DMS 273 treated with DMSO at 0.1 percent for 48 hours (cell line): Measurements from ENCODE around the gene DUOXA2.
"Not testable (repeated sequence)": the region's sequence is repeated elsewhere in the genome, so short reads cannot be mapped to it uniquely, and the experiment has no call there.

Source experiments
- DNase-seq: peaks from one replicate; lab custom pipeline; 2025; lab: John Stamatoyannopoulos, UW

DUOXA2 gene

DNA sequence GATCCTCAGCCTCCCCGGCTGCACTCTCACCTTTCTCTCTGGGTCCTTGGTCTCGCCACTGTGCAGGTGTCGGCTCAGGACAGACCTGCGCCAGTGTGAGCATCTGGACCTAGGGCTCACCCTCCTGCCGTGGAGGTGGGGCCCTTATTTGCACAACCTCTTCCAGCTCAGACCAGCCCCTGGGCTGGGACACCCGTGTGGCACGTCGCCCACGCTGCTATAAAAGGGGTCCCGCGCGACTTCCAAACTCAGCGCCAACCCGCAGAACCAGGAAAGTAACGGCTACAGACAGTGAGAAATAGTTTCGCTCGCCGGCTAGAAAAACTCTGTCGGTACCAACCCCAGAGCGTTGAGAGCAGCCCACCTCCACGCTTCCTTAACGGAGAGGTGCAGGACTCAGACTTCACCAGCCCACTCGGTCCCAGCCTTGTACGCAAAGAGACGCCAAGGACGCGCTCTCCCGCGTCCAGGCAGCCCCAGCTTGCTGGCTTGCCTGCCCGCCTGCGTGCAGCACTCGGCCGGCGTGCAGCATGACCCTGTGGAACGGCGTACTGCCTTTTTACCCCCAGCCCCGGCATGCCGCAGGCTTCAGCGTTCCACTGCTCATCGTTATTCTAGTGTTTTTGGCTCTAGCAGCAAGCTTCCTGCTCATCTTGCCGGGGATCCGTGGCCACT, at the start of gene DUOXA2, which contains the start of gene DUOX2:
DUOXA2 (plus strand) TSS at position 251 of the 675 bp plus-strand sequence; CDS start at position 531, 280 bp downstream.
DUOX2 (minus strand) TSS at position 97 of the 675 bp plus-strand sequence. CDS start 761 bp downstream, outside the sequence.
- no peak for DNase-seq

DNA sequence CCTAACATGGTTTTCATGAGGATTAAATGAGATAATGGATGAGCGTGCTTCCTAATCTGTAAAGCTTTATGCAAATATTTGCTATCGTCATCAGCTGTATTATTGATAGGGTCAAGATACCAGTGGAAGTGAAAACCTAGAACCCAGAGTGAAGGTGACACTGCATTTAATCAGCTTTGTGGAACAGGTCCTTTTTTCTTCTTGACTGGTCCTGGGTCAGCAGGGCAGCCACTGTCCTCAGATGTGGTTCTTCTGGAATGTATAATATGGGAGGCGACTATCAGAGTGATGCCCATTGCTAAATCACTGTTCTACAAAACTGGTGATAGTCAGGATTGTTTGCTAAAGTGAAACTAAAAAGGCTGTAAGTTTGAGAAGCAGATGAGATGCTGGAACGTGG, 49.7 kb upstream of the DUOXA2 start:
- DNase-seq: no peak

DNA sequence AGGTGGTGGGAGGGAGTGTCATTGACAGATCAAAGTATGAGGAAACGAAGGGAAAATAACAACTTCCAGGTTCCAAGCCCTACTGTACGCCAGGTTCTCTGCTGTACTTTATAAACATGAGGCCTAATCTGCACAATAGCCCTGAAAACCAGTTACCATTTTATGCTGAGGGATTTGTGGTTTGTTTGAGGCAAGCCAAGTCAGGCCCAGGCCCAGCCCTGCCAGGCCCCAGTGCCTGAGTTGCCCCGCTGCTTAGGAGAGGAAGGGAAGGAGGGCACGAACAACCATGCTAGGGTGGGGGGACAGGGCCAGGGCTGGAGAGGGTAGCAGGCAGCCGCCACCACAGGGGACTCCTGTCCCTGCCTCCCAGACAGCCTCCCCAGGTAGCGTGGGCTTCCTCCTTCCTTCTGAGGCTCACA, 44.2 kb upstream of the DUOXA2 start:
- not testable (repeated sequence) for DNase-seq

DNA sequence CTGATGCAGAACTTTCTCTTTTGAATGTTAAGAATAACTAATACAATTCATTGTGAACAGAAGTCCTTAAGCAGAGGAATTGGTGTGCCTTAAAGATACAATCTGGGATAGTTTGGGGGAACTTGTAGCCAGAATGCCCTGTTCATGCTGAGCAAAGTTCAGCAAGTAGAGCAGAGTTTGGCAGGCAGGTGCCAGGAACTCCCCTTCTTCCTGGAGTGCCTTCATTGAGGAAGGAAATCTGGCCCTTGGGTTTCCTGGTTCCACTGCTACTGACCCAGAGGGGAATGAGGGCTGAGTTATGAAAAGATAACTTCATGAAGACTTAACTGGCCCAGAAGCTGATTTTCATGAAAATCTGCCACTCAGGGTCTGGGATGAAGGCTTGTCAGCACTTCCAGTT, 40.5 kb upstream of the DUOXA2 start:
- DNase-seq: not testable (repeated sequence)

- DNase-seq: not testable (repeated sequence)
Observed at GRCh38 chr15:45075440-45076320, 38.4 kb upstream of the DUOXA2 start.

DNA sequence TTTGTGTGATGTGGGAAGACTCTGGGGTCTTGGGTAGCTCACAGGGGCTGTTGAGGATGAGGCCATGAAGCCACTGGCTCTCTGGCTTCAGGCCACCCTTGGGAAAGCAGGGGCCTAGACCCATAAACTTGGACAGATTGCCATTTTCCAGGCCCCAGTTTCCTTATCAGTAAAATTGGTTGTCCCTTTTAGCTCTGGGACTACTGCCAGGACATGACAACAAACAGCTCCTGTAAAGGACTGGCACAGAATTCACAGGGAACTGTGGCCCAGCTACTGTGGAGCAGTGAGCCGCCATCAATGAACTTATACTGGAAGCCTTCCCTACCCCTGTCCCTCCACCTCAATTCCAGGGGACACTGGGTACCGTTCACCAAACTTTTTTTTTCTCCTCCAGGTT, 36.7 kb upstream of the DUOXA2 start:
- DNase-seq: not testable (repeated sequence)

GRCh38 chr15:45079201-45079600, 34.9 kb upstream of the DUOXA2 start:
- peak; percentile 43 for DNase-seq

DNA sequence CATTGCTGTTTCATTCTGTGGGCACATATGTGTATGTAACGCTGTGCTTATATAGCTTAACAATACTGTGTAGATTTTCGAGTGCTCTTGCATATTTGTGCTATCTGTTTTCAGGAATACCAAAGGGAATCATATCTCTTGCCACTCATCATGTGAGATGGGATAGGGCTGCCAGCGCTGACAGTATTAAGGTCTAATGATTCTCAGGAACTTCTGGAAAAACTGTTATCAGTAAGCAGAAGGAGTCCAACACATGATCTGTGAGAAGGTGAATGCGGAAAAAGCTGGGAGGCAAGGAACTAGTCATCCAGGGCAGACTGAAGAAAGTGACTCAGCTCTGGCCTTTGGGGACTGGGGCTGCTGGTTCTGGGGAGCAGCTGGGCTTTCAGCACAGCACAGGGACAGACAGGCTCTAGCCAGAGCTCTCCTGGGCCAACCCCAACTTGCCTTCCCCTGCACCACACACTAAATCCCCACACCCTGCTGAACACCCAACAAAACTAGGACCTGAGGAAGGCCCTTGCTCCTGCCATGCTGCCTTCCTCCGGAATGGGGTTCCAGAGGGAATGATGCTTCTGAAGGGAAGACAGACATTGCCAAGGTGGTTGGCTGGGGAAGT, 34.4 kb upstream of the DUOXA2 start:
- not testable (repeated sequence) for DNase-seq

DNA sequence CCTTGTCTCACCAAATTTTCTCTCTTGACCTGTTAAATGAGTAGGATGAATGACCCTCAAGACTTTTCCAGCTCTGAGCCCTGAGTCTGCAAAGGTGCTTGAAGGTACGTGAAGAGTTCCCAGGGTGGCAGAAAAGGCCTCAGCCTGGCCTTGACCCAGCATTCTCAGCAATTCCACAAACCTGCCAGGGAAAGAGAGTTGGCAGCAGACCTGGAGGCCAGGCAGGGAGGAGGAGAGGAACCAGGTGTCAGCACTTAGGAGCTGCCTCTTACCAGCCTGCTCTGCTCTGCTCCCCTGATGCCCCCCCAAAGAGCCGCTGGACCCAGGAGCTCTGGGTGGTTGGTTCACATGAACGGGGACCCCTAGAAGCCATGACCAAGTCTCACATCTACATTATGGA, 33.5 kb upstream of the DUOXA2 start:
- DNase-seq: not testable (repeated sequence)

DNA sequence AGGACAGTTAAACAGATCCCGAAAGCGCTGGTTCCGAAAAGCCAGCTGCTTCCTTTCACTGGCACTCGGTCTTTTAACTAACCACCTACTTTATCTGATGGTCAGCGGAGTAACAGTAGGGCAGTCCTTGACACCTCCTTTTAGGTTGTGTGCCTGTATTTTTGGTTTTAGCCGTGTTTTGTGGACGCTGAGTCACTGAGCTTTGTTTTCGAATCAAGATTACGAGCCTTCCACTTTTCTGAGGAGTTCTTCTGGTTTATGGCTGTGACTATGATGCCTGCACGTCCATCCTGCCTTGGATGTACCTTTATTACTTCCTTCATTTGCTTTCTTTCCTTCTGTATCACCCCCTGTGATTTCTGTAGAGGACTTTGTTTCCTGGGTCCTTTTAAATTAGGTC, 31.7 kb upstream of the DUOXA2 start:
- not testable (repeated sequence) for DNase-seq

GRCh38 chr15:45083223-45083622, 30.9 kb upstream of the DUOXA2 start:
- DNase-seq: no peak

DNA sequence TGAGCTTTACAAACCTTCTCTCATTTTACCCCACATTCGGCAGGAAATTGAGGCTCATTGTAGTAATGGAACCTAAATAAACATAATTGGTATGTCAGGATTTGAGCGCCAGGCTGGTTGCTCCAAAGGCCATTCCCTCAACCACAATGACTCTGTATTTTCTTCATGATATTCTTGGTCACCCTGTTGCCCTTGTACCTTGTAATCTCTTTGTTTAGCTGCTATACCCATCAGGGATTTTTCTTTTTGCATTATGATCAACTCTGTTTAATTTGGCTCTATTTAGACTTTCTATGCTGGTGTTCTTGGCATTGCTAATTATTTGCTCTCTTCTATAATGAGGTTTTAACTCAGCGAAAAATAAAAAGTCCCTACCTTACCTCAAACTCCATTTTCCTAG, 30.0 kb upstream of the DUOXA2 start:
- DNase-seq: no peak

GRCh38 chr15:45087513-45087912, 26.6 kb upstream of the DUOXA2 start:
- no peak for DNase-seq

GRCh38 chr15:45088801-45089711, 25.1 kb upstream of the DUOXA2 start:
- DNase-seq: no peak

DNA sequence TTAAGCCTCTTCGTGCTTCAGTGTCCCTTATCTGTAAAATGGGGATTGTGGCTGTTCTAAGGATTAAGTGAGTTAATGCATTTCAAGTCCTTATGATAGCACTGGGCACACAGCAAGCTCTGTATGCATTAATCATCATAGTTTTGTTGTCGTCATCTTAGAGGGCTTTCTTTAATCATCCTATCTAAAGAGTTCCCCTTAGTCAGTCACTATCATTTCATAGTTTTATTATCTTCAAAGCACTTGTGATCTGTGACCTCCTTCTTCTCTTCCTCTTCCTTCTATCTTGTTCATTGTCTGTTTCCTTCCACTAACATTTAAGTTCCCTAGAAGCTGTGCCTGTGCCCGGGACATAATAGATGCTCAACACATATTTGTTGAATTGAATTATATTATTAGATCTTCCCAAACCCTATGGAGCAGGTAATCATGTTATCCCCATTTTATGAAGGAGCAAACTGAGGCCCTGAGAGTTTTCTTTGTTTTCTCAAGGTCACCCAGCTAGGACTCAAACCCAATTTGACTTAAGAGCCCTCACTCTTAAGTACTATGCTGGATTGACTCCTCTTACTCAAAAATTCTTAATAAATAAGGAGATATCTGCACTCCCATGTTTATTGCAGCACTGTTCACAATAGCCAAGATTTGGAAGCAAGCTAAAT, 24.3 kb upstream of the DUOXA2 start:
- DNase-seq: no peak

- no peak for DNase-seq
Observed at GRCh38 chr15:45091161-45091560, 23.0 kb upstream of the DUOXA2 start.

DNA sequence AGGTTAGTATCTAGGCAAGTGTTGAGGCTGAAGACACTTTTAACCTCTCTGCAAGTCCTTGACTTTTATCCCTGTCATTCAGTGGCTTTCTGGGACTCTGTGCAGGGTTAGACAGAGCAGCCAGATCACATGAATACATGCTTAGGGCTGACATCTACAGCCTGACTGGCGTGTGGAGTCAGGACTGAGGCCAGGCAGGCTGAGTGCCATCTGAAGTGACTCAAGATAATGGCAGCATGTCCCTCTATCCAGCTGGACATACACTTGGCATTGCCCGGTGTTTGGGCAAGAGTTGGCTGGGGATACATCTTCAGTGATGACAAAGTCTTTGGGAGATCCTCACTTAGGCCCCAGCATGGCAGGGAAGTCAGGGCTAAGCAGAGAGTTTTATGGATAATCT, 22.6 kb upstream of the DUOXA2 start:
- DNase-seq: no peak

DNA sequence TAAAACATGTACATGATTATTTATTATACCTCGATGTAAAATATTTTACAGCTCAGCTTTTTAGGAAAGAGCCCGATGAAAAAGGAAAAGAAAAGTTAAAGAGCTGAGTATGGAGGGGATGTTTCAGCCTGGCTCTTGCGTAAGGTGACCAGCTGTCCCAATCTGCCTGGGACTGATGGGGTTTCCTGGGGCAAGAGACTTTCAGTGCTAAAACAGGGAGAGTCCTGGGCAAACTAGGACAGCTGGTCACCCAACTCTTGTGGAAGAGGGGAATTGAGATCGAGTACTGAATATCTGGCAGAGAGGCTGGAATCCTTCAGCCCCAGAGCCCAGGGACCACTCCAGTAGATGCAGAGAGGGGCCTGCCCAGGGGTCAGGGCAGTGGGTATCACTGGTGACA, 21.1 kb upstream of the DUOXA2 start:
- no peak for DNase-seq

- no peak for DNase-seq
Observed at GRCh38 chr15:45093622-45094357, 20.3 kb upstream of the DUOXA2 start.

DNA sequence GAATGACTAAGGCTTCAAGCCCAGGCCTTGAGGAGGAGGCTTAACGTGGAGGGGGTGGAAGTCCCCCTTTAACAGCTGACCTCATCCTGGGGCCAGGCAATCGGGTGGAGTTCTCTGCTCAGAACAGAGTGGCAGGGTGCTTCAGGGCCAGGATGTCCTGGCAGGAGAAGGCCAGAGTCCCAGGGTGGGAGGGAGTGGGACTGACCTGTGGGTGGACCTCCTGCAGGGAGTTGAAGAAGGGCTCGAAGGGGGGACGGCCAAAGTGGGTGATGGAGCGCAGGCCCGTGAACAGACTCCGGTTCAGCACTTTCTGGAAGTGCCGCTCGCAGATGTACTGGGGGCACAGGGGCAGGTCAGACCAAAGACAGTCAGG, 19.8 kb upstream of the DUOXA2 start:
- no peak for DNase-seq
